Hematopoietic multipotent progenitor cell treated with erythropoietin and hydrocortisone succinate and interleukin-3 and kit ligand, for 6 days (in vitro differentiated cells): ENCODE data around the gene CAPZB.

ENCODE experiments used
- DNase-seq: peaks from one replicate; pipeline ENCODE4 v3.0.0-alpha.2; 2015

Gene CAPZB

DNA sequence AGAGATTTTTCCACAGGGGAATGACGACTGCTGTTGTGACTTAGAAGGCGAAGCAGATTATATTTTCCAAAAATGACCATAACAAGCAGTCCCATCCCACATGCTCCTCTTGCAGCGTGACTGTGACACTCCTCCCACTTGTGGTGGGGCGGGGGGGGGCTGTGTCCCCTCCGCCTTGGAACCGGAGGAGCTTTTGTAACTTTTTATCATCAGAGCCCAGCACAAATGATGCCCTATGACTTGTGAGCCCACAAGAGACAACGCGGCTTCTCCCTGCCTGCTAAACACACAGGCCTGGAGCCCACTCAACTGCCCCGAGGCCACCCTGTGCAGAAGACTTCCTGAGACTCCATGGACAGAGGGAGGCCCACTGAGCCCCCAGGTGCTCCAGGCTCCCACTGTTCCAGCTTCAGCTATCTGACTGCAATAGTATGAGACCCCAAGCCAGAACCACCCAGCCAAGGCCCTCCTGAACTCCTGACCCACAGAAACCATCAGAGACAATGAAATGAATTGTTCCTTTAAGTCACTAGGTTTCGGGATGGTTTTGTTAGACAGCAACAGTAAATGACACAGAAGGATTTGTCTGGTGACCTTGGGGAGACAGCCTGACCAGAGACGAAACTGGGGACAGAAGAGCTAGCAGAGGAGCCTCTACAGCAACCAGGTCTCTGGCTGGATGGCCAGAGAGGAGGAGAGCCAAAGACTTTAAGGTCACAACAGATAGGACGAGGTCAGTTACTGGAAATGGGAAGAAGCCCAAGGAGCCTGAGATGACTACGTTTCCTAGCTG lies 58.8 kb downstream of the CAPZB start:
- DNase-seq = no peak

- no peak for DNase-seq
Observed at GRCh38 chr1:19425646-19426239, 59.6 kb downstream of the CAPZB start.

- no peak for DNase-seq
Observed at GRCh38 chr1:19424651-19425570, 60.4 kb downstream of the CAPZB start.

- no peak for DNase-seq
Observed at GRCh38 chr1:19423130-19423529, 62.2 kb downstream of the CAPZB start.

GRCh38 chr1:19421365-19421764 lies 64.0 kb downstream of the CAPZB start:
- DNase-seq = no peak

GRCh38 chr1:19420606-19421005 lies 64.7 kb downstream of the CAPZB start:
- DNase-seq = no peak

DNA sequence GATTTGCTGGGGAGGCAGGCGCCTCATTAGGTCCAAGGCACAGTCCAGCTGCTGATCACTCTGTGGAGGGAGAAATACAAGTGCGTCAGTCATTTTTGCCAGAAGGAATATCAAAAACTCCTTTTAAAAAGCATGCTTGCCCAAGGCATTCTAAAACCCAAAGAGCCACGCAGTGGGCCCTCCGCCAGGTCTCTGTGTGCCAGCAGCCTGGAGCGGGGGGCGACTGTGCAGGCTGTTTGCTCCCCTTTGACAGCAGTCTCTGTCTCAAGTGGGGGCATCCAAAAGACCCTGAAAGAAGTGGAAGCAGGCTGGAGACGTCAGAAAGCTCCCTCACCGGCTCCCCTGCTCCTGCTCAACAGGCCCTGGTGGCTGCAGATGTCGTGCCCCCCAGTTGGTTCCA lies 65.6 kb downstream of the CAPZB start:
- DNase-seq = no peak

DNA sequence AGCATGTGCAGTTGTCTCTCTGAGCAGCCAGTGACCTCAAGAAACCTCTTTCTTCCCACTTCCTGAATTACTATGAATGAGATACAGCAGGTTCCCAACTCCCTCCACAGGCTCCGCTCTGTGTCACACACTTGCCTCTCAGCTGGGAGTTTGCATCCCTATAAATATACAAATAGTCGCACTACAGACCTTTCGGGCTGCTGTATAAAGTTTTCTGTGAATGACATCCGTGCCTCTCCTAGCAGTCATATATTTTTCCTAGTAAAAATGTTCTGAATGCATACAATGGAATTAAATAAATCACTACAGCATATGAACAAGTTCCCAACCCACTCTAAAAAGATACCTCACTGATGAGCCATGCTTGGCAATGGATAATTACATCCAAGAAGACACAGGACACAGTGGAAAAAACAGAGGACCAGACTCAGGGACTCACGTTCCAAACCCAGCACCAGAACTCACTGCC lies 66.8 kb downstream of the CAPZB start:
- no peak for DNase-seq

DNA sequence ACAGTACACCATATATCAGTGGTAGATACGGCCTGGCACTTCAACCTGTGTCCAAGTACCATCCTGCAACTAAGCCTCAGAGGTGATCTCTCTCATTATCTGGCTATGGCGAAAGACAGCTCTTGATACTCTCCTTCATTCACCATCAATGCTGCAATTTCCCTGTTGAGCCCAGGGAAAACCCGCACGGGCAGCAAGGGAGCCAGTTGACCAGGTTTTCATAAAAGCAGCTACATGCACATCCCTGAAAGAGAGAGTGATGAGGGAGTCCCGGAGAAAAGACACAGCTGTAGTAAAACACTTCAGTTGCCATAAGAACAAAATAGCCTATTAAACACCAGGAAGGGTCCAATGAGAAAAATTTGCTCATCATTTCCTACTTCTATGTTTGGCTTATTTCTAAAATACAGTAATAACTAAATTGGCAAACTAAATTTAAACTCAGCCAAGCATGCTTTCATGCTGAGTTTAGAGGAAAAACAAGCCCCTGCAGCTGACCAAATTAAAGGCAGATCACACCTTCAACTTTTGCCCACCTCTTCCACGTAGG lies 68.3 kb downstream of the CAPZB start:
- DNase-seq = no peak

DNA sequence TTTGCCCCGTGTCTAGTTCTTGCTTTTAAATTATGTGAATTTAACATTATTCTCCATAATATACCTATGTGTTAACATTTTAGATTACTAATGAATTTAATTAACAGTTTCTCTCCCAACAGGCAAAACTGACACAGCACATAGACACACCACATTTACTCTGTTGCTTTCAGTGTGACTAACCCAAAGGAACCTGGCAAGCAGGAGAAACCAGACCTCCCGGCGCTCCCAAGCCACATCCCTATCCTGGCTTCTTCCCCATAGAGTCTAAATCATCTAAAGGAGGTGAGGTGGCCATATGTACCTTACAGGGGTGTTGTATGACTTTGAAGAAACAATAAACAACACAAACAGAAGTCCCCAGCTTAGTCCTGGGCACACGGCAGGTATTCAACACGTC lies 69.2 kb downstream of the CAPZB start:
- DNase-seq = no peak

DNA sequence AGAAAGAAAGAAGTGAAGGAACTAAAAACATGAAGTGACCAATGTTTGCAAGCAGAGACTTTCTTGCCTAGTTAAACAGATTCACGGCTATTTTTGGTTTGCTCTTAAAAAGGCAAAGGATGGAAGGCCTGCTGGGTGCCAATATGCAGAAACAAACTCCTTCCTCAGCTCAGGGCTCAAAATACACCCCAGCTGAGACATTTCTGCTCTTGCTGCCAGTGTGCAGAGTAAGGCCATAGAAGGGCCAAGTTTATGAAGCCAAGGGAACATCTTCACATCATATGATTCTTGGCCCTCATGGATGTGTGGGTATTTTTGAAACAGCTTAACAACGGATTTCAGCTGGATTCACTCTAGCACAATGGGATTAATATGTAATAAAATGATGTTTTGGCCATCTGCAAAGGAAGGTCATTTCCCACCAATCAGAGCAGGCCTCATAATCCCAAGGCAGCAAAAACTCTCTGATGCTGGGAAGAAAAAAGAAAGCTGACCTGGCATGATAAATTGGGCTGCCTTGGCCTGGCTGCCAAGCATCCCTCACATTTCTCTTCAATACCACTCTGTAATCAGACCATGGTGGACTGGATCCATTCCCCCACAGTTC lies 70.7 kb downstream of the CAPZB start:
- DNase-seq = no peak

DNA sequence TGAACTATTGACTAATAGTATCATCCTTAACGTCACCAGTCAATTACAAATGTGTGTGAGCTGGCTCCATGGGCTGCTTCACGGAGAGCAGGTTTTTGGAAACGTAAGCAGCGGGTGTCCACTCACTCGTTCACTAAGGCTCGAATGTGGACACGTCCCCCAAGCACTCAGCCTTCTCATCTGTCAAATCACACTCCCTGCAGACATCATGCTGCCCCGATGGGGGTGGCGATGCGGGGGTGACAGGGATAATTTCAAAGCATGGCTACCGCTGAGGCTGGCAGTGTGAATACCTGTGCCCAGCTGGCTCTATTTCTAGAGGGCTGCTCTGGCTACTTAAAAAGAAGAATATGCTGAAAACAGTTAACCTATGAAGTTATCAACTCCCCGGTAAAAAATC lies 71.3 kb downstream of the CAPZB start:
- no peak for DNase-seq

GRCh38 chr1:19412654-19413053 lies 72.7 kb downstream of the CAPZB start:
- no peak for DNase-seq

- DNase-seq = no peak
Observed at GRCh38 chr1:19411612-19412011, 73.7 kb downstream of the CAPZB start.

- no peak for DNase-seq
Observed at GRCh38 chr1:19410393-19410792, 74.9 kb downstream of the CAPZB start.

DNA sequence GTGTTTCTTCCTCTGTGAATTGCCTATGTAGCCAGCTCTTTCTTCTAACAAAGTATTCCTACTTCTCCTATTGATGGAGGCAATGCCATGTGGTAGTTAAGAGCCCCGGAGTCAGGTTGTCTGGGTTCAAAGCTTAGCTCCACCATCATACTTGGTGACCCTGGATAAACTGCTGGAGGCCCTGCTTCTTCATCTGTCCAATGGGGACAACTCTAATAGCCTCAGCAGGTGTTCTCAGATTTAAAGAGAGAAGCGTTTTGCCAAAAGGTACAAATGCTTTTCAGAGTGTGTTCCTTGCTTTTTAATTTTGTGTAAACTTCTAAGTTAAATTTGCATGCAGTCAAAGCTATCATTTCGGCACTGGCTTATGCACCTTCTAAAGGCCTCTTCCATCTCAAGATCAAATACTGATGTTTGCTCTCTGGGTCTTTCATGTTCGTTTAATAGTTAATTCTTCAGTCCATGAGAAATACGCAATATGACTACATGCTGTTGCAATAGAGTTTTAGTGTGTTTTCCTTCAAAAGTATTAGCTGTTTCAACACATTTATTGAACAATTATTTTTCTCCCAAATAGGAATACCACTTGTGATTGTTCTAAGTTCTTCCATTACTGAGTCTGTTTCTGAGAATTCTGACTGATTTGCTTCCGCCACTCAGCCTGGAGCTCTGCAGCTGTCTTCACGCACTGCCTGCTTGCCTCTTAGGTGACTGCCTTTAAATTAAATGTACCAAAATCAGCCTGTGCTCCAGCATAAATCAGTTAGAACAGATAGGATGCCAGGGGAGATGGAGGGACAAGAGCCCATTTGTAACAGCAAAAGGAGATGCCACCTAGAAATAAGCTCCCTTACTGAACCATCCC lies 75.6 kb downstream of the CAPZB start:
- no peak for DNase-seq

DNA sequence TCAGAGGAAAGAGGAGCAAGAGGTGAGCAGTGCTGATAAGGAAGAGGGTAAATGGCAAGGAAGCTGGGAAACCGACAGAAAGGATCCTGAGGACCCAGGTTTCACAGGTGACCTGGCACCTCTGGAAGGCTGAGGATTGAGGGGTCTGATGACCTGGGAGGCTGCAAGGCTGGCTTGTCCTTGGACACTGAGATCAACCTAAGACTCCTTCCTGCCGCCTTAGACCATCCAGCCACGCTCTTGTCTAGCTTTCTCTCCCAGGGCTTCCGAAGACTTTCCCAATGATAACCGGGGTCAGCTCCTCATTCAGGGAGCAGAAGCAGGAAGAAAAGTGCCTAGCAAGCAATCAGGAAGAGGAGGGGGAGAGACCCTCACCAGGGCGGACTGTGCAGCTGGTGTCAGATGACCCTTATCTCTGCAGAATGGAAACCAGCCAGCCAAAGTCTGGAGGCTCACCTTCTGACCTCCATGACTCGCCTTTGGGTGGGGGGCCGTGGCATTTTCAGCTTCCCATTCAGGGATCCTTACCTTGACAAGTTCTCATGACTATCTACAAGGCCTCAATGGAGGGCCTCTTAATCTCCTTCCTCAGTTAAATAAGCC lies 77.7 kb downstream of the CAPZB start:
- DNase-seq = no peak

GRCh38 chr1:19406680-19407079 lies 78.7 kb downstream of the CAPZB start:
- no peak for DNase-seq

GRCh38 chr1:19405761-19406487 lies 79.4 kb downstream of the CAPZB start:
- no peak for DNase-seq

DNA sequence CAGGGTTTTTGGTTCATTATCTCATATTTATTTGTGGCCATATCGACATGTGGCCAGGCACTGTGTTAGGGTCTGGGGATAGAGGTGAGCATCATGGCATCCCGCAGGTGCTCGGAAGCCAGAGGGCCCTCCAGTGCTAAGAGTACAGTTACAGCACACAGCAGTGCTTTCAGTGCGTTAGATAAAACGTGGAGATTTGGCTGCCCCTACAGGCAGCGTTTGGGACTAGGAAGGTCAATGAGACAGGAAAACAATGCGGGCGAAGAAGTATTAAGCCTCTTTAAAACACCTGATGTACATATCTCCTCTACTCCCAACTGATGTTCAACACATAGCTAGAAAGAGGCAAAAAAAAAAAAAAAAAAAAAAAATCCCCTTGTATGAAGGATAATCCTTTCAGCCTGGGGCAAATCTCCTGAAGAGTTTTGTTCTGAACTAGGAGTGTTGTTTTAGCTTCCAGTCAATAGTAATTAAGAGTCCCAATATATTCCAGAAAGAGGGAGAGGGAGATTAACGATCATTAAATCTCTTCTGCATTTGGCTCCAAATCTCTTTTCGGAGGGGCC lies 80.1 kb downstream of the CAPZB start:
- no peak for DNase-seq
